Lower lobe of right lung (tissue), 2 donors: ENCODE measurements around the gene FSTL1. TPM values are rescaled to one million over a fixed set of nuclear protein-coding genes. Genes with fewer than 3 reads are reported as not detected.

Experiments used
- ATAC-seq, 2 donors: fragments of 200-7000 bp; cut with Tn5 transposase; one replicate each; pipeline ENCODE4 v1.9.1; 2020 to 2022; ENCODE audit warnings: mild to moderate bottlenecking in 2 of 2, moderate library complexity in 2 of 2
- DNase-seq: peaks from one replicate; pipeline ENCODE4 v3.0.0-alpha.2; 2020
- H3K27ac ChIP-seq: fragments of 200-600 bp; one replicate; pipeline ENCODE4 v1.8.0; 2022
- H3K27me3 ChIP-seq: fragments of 200-600 bp; one replicate; pipeline ENCODE4 v1.8.0; 2022; ENCODE audit warnings: low read depth
- H3K36me3 ChIP-seq: fragments of 200-600 bp; one replicate; pipeline ENCODE4 v1.8.0; 2022; ENCODE audit warnings: mild to moderate bottlenecking
- H3K4me1 ChIP-seq: fragments of 200-600 bp; one replicate; pipeline ENCODE4 v1.8.0; 2022
- H3K4me3 ChIP-seq: fragments of 200-600 bp; one replicate; pipeline ENCODE4 v1.8.0; 2022; ENCODE audit warnings: mild to moderate bottlenecking
- H3K9me3 ChIP-seq: fragments of 200-600 bp; one replicate; pipeline ENCODE4 v1.8.0; 2022
- CTCF ChIP-seq: fragments of 200-600 bp; IDR thresholded peaks from one replicate; pipeline ENCODE4 v1.8.0; 2022; ENCODE audit warnings: antibody characterized with exemption, mild to moderate bottlenecking
- intact Hi-C: fragments of 100-400 bp; cut with DNase I; formaldehyde crosslinking; loops from one replicate; pipeline ENCODE4 v1.11.0; 2022
- total RNA-seq: library from RNA; stranded (reverse); fragmentation: NEBNext Ultra II Directional; extraction: Animal tissue kit (Norgen Biotek cat#: 25700); gene quantifications from one replicate; pipeline ENCODE4 v1.2.1, GENCODE V29; 2021
- donor health status: DM: no; HTN: yes; CAD: no; lungs with severe emphysema.

The FSTL1 gene
- total RNA-seq, 1 donor from 2014 or later, result 233 TPM

GRCh38 chr3:120451272-120451761 lies 525 bp upstream of the FSTL1 start:
- ATAC-seq (peak; percentile 42 to 45), DNase-seq (no peak)
- no peak for TF ChIP-seq CTCF
- Histone ChIP-seq H3K36me3 (no peaks in the 10 kb centered on the region), H3K4me1 (peaks cover 25% of the 10 kb centered on the region), H3K27me3 (peaks cover 5% of the 10 kb centered on the region), H3K9me3 (no peaks in the 10 kb centered on the region), H3K27ac (peak overlapping the region; percentile 88), H3K4me3 (peak overlapping the region; percentile 79)
- intact Hi-C loops, result no loop called here

GRCh38 chr3:120449701-120450599 lies 842 bp downstream of the FSTL1 start:
- DNase-seq (no peak), ATAC-seq (peak; percentile 50 to 77)
- H3K4me1 ChIP-seq, result peaks cover 25% of the 10 kb centered on the region
- TF ChIP-seq CTCF, result no peak
- H3K4me3 ChIP-seq, result peak overlapping the region; percentile 79
- no peaks in the 10 kb centered on the region for H3K9me3 ChIP-seq
- intact Hi-C loops, result no loop called here
- peak overlapping the region; percentile 88 for H3K27ac ChIP-seq
- peaks cover 5% of the 10 kb centered on the region for H3K27me3 ChIP-seq
- peaks cover 5% of the 10 kb centered on the region for H3K36me3 ChIP-seq

DNA sequence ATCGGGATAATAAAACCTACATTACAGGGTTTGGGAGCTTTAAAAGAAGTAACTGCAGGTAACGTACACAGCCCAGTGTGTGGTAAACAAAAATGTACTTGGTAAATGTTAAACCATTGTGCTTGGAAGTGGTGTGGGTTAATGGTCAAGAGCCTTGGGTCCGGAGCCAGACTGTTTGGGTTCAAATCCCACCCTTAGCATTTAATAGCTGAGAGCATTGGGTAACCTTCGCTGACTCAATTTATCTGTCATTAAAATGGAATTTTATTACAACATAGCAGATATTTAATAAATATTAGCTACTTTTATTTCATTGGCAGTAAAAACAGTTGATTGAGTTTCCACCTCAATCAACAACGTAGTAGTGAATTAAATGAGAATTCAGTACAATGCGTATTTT lies 1.5 kb downstream of the FSTL1 start:
- DNase-seq (no peak), ATAC-seq (no peak)
- Histone ChIP-seq H3K27ac (peak overlapping the region; percentile 88), H3K9me3 (no peaks in the 10 kb centered on the region), H3K27me3 (peaks cover 5% of the 10 kb centered on the region), H3K36me3 (peaks cover 5% of the 10 kb centered on the region), H3K4me1 (peaks cover 27% of the 10 kb centered on the region), H3K4me3 (peak overlapping the region; percentile 79)
- no peak for TF ChIP-seq CTCF
- intact Hi-C loops, result no loop called here

DNA sequence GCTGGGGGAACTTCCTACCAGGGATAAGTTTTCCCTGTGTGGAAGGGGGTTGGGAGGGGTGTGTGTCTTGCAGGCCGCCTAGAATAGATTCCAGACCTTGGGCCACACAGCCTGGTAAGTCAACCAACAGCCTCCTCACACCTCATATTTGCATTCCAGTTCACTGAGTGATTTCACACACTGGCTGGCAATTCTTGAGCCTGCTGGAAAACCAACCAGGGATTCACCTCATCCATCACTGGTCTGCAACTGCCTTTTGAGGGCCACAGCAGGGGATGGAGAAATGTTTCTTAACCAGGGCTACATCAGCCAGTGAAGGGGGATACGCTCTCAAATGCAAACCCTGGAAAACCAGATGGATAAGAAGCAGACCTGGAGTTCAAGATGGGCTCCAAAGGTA lies 2.0 kb downstream of the FSTL1 start:
- DNase-seq (no peak), ATAC-seq (peak in 1 of 2 donors; percentile 42)
- peaks cover 5% of the 10 kb centered on the region for H3K36me3 ChIP-seq
- intact Hi-C loops, result no loop called here
- H3K4me3 ChIP-seq, result peak overlapping the region; percentile 79
- peaks cover 32% of the 10 kb centered on the region for H3K4me1 ChIP-seq
- peak overlapping the region; percentile 88 for H3K27ac ChIP-seq
- no peak for TF ChIP-seq CTCF
- no peaks in the 10 kb centered on the region for H3K9me3 ChIP-seq
- peaks cover 5% of the 10 kb centered on the region for H3K27me3 ChIP-seq

- H3K4me3 ChIP-seq, result no peak overlapping the region
- no peak for ATAC-seq
- no peak for DNase-seq
- no peak for TF ChIP-seq CTCF
- H3K27me3 ChIP-seq, result peaks cover 5% of the 10 kb centered on the region
- H3K27ac ChIP-seq, result no peak overlapping the region
- H3K9me3 ChIP-seq, result no peaks in the 10 kb centered on the region
- peaks cover 40% of the 10 kb centered on the region for H3K4me1 ChIP-seq
- H3K36me3 ChIP-seq, result peaks cover 5% of the 10 kb centered on the region
- intact Hi-C loops, result no loop called here
Observed at GRCh38 chr3:120446891-120447668, 3.7 kb downstream of the FSTL1 start.
